ENCODE results near the gene HSPG2. TPM values are rescaled to one million over a fixed set of nuclear protein-coding genes. Genes with fewer than 3 reads are reported as not detected.

Gene HSPG2
- total and polyA plus RNA-seq, 10 of the 15 experiments (the other 5 are each of a cell fraction or from before 2014, with no cell fraction given), result 0.30 to 3.4 (median 0.73) TPM; not detected in 2

DNA sequence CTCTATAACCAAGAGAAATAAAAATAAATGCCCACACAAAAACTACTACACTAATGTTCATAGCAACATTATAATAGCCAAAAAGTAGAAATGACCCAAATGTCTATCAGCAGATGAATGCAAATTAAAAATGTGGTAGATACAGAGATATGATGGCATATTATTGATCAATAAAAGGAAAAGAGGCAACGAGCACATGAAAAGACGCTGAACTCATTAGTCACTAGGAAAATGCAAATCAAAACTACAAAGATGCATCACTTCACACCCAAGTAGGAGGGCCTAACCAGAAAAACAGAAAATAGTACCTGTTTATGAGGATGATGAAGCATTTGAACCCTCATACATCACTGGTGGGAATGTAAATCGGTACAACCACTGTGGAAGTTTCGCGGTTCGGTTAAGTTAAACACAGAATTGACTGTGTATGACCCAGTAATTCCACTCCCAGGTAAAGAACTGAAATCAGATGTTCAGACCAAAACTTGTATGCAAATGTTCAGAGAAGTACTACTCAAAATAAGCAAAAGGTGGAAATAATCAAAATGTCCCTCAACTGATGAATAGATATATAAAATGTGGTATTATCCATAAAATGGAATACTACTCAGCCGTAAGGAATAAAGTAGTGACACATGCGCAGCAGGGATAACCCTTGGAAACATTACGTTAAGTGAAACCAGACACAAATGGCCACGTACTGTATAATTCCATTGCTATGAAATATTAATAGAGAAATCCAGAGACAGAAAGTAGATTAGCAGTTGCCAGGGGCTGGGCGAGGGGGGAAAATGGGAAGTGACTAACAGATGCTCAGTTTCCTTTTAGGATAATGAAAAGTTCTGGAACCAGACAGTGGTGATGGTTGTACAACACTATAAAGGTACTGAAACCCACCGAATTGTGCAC is 157.2 kb downstream of the HSPG2 start (continued):
- TF ChIP-seq MAX (IDR thresholded peaks at IDR 0.05; ENCODE audit: low read depth, low read length), result no peak
- peak; percentile 86 for TF ChIP-seq RELB (IDR thresholded peaks at IDR 0.05; ENCODE audit: low read depth)
- peak; percentile 70; the same call in 1 of the 2 replicates for TF ChIP-seq CREM (IDR thresholded peaks at IDR 0.05; ENCODE audit: low read depth)
- peak; percentile 74 for TF ChIP-seq JUNB (IDR thresholded peaks at IDR 0.05)
- TF ChIP-seq SMAD5 (IDR thresholded peaks at IDR 0.05; ENCODE audit: low read depth), result no peak
- TF ChIP-seq CHD2 (IDR thresholded peaks at IDR 0.05; ENCODE audit: borderline replicate concordance, low read depth, low read length), result peak; percentile 65; the same call in 1 of the 2 replicates
- no peak for TF ChIP-seq USF1 (IDR thresholded peaks at IDR 0.05; ENCODE audit: borderline replicate concordance, extremely low read length, insufficient read depth, low read depth, low read length)
- TF ChIP-seq USF2 (IDR thresholded peaks at IDR 0.05; ENCODE audit: borderline replicate concordance, low read depth, low read length), result no peak
- TF ChIP-seq IRF4 (IDR thresholded peaks at IDR 0.05; ENCODE audit: low read depth, low read length), result 0 out of 2 replicates have a peak, but pooled peaks have one; percentile 60
- TF ChIP-seq, protein P1, sequence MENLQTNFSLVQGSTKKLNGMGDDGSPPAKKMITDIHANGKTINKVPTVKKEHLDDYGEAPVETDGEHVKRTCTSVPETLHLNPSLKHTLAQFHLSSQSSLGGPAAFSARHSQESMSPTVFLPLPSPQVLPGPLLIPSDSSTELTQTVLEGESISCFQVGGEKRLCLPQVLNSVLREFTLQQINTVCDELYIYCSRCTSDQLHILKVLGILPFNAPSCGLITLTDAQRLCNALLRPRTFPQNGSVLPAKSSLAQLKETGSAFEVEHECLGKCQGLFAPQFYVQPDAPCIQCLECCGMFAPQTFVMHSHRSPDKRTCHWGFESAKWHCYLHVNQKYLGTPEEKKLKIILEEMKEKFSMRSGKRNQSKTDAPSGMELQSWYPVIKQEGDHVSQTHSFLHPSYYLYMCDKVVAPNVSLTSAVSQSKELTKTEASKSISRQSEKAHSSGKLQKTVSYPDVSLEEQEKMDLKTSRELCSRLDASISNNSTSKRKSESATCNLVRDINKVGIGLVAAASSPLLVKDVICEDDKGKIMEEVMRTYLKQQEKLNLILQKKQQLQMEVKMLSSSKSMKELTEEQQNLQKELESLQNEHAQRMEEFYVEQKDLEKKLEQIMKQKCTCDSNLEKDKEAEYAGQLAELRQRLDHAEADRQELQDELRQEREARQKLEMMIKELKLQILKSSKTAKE (IDR thresholded peaks at IDR 0.05; ENCODE audit: low read depth, poor library complexity, severe bottlenecking), result peak; percentile 83
- peak; percentile 88 to 94 for TF ChIP-seq IKZF2 (IDR thresholded peaks at IDR 0.05)
- TF ChIP-seq SMARCA5 (IDR thresholded peaks at IDR 0.05), result peak; percentile 50; the same call in 1 of the 2 replicates
- TF ChIP-seq, protein P2, sequence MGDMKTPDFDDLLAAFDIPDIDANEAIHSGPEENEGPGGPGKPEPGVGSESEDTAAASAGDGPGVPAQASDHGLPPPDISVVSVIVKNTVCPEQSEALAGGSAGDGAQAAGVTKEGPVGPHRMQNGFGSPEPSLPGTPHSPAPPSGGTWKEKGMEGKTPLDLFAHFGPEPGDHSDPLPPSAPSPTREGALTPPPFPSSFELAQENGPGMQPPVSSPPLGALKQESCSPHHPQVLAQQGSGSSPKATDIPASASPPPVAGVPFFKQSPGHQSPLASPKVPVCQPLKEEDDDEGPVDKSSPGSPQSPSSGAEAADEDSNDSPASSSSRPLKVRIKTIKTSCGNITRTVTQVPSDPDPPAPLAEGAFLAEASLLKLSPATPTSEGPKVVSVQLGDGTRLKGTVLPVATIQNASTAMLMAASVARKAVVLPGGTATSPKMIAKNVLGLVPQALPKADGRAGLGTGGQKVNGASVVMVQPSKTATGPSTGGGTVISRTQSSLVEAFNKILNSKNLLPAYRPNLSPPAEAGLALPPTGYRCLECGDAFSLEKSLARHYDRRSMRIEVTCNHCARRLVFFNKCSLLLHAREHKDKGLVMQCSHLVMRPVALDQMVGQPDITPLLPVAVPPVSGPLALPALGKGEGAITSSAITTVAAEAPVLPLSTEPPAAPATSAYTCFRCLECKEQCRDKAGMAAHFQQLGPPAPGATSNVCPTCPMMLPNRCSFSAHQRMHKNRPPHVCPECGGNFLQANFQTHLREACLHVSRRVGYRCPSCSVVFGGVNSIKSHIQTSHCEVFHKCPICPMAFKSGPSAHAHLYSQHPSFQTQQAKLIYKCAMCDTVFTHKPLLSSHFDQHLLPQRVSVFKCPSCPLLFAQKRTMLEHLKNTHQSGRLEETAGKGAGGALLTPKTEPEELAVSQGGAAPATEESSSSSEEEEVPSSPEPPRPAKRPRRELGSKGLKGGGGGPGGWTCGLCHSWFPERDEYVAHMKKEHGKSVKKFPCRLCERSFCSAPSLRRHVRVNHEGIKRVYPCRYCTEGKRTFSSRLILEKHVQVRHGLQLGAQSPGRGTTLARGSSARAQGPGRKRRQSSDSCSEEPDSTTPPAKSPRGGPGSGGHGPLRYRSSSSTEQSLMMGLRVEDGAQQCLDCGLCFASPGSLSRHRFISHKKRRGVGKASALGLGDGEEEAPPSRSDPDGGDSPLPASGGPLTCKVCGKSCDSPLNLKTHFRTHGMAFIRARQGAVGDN (IDR thresholded peaks at IDR 0.05), result peak; percentile 35; the same call in 1 of the 2 replicates
- peak; percentile 13; the same call in 1 of the 2 replicates for TF ChIP-seq TCF7 (IDR thresholded peaks at IDR 0.05; ENCODE audit: borderline replicate concordance)

Measured in GM12878 (cell line).